Ectodermal cell (in vitro differentiated cells): Measurements from ENCODE around the gene NRL.

ENCODE experiments used
- H3K27ac ChIP-seq: 2 replicates; pipeline ENCODE4 v1.7.0; 2013; ENCODE audit warnings: mild to moderate bottlenecking, low read depth, low read length; ENCODE audit not compliant: insufficient read depth, poor library complexity, severe bottlenecking
- H3K27me3 ChIP-seq: 2 replicates; pipeline ENCODE4 v1.7.0; 2013; ENCODE audit warnings: mild to moderate bottlenecking, low read length; ENCODE audit not compliant: insufficient read depth, control insufficient read depth, poor library complexity, severe bottlenecking
- H3K36me3 ChIP-seq: one replicate; pipeline ENCODE4 v1.7.0; 2013; ENCODE audit warnings: low read length; ENCODE audit not compliant: control insufficient read depth, insufficient read depth
- H3K4me1 ChIP-seq: one replicate; pipeline ENCODE4 v1.7.0; 2013; ENCODE audit warnings: low read length; ENCODE audit not compliant: control insufficient read depth, insufficient read depth
- H3K4me3 ChIP-seq: 2 replicates; pipeline ENCODE4 v1.7.0; 2013; ENCODE audit warnings: low read depth, low read length, control low read depth; ENCODE audit not compliant: insufficient read depth
- H3K9me3 ChIP-seq: 2 replicates; pipeline ENCODE4 v1.7.0; 2013; ENCODE audit warnings: mild to moderate bottlenecking, low read length, moderate library complexity; ENCODE audit not compliant: control insufficient read depth
- WGBS, 2 experiments: methylation state at CpG; one replicate each; pipeline ENCODE4 v1.1.7; 2013; ENCODE audit warnings: missing lambda C conversion rate in 2 of 2; 5-methylcytosine and 5-hydroxymethylcytosine counted together

NRL gene

GRCh38 chr14:24092505-24093206, 22.1 kb downstream of the NRL start:
- Histone ChIP-seq H3K27ac (no peak overlapping the region), H3K36me3 (no peaks in the 10 kb centered on the region), H3K27me3 (peaks cover 3% of the 10 kb centered on the region), H3K4me3 (no peak overlapping the region), H3K4me1 (peaks cover 8% of the 10 kb centered on the region), H3K9me3 (no peaks in the 10 kb centered on the region)
- WGBS, 2 experiments: 92 to 95% methylated on average over 4 of the region's 4 CpGs

DNA sequence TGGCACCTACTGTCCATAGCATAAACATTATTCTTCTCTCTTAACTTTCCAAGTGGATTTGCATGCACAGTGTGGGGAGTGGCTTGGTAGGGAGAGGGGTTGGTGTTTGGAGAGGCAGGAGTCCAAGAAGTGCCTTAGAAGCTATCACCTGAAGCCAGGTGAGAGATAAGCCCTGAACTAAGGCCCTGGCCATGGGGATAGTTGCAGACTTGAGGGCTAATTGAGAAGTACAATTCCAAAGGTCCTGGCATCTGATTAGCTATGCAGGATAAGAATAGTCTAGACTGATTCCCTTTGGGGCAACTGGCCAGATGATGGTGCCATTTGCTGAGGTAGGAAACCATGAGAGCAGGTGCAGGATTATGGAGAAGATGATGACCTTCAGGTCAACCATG, 22.6 kb downstream of the NRL start:
- Histone ChIP-seq H3K4me1 (peaks cover 8% of the 10 kb centered on the region), H3K9me3 (no peaks in the 10 kb centered on the region), H3K27ac (no peak overlapping the region), H3K27me3 (peaks cover 3% of the 10 kb centered on the region), H3K36me3 (no peaks in the 10 kb centered on the region), H3K4me3 (no peak overlapping the region)

DNA sequence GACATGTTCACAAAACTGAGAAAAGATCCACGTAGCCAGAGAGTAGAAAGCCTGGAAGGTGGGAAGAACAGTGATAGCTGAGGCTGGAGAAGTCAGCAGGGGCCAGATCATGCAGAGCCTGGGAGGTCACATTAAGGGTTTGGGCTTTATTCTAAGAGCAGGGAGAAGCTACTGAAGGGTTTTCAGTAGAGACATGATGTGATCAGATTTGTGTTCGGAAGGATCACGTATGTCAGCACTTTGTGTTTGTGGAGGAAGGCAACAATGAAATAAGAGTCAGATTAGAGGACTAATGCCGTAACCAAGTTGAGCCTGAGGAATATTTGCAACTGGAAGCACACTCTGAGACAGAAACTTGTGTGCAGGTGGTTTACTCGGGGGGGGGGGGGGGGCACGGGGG, 24.9 kb downstream of the NRL start:
- 90 to 93% methylated on average over 5 to 6 of the region's 6 CpGs for WGBS, 2 experiments
- Histone ChIP-seq H3K27me3 (peaks cover 3% of the 10 kb centered on the region), H3K4me1 (peaks cover 2% of the 10 kb centered on the region), H3K36me3 (no peaks in the 10 kb centered on the region), H3K27ac (no peak overlapping the region), H3K9me3 (no peaks in the 10 kb centered on the region), H3K4me3 (no peak overlapping the region)

DNA sequence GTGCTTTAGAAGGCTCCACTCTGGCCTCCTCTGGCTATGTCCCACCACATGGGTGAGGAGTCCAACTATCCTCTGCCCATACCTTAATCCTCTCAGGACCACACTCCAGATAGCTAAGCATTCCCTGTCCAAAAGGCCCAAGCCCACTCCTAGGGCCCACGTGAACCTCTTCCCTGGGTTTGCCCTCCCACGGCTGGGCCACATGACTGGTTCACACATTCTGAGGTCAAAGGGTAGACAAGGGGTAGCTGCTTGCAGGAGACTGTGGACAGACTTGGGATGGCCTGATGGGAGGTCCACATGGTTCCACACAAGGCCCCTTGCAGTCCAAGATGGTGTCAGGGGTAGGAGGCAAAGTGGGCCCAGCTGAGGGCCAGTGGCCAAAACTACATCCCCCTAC, 26.7 kb downstream of the NRL start:
- H3K36me3 ChIP-seq: no peaks in the 10 kb centered on the region
- H3K27ac ChIP-seq: no peak overlapping the region
- no peak overlapping the region for H3K4me3 ChIP-seq
- peaks cover 13% of the 10 kb centered on the region for H3K27me3 ChIP-seq
- no peaks in the 10 kb centered on the region for H3K4me1 ChIP-seq
- 95 to 98% methylated on average over 2 of the region's 2 CpGs for WGBS, 2 experiments
- H3K9me3 ChIP-seq: no peaks in the 10 kb centered on the region

- no peaks in the 10 kb centered on the region for H3K36me3 ChIP-seq
- H3K4me1 ChIP-seq: peaks cover 4% of the 10 kb centered on the region
- peaks cover 23% of the 10 kb centered on the region for H3K27me3 ChIP-seq
- no peak overlapping the region for H3K27ac ChIP-seq
- no peak overlapping the region for H3K4me3 ChIP-seq
- H3K9me3 ChIP-seq: no peaks in the 10 kb centered on the region
- 86 to 92% methylated on average over 1 of the region's 1 CpG for WGBS, 2 experiments
Observed at GRCh38 chr14:24087004-24087403, 27.7 kb downstream of the NRL start.

DNA sequence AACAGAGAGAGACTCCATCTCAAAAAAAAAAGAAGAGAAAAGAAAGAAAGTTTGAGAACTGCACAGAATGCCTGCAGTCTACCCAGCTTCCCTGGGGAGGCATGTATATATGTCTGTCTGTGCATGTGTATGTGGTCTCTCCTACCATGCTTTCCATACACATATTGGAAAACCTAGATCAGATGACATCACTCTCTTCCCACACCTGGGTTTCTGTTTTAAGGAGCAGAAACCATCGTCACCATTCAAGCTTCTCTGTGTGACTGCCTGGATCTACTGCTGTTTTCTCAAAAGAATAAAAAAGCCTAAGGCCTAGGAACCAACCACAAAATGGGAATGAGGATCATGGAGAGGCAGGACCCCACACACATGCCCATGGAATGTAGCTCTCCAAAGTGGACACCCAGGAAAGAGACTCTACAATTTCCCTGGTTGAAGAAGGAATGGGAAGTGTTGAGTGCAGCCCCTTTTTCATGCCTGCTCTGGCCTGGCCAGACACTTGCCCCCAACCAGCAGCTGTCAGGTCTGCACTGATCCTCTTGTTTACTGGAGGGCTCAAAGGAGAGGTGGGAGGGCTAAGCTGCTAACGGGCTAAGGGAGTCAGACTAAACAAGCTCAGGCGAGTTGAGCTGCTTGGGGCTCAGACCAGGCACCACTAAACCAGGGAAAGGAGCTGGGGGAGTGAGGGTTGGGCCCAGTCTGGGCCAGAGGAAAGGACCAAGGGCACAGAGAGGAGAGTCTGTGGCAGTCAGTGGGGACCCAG, 28.4 kb downstream of the NRL start:
- Histone ChIP-seq H3K36me3 (no peaks in the 10 kb centered on the region), H3K4me1 (peaks cover 8% of the 10 kb centered on the region), H3K27ac (no peak overlapping the region), H3K4me3 (no peak overlapping the region), H3K9me3 (no peaks in the 10 kb centered on the region), H3K27me3 (peaks cover 30% of the 10 kb centered on the region)
- WGBS, 2 experiments: 41 to 45% methylated on average over 3 of the region's 3 CpGs

GRCh38 chr14:24085215-24085614, 29.5 kb downstream of the NRL start:
- Histone ChIP-seq H3K27me3 (peaks cover 41% of the 10 kb centered on the region), H3K9me3 (no peaks in the 10 kb centered on the region)
- WGBS, 2 experiments: 91 to 93% methylated on average over 3 of the region's 3 CpGs

DNA sequence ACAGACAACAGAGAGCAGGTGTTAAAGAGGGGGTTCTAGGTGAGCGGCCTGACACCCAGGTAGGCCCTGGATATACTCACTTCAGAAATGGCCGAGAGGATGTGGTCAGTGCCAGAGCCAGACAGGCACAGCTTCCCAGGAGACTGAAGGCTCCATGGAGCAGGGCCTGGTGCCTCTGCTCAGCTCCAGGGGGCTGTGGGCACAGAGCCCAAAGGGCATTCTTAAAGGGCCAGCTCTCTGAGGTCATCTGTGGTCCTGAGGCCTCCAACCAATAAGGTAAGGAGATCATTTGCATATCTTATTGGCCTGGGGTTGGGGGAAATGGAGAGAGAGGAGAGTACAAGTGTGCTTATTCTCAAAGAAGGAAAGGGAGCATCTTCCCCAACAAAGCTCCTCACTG, 30.3 kb downstream of the NRL start:
- H3K27me3 ChIP-seq: peaks cover 43% of the 10 kb centered on the region
- 89 to 92% methylated on average over 2 of the region's 2 CpGs for WGBS, 2 experiments

More at GRCh38 chr14:24085215-24085614, 29.5 kb downstream of the NRL start:
- Histone ChIP-seq H3K36me3 (no peaks in the 10 kb centered on the region), H3K27ac (no peak overlapping the region), H3K4me3 (no peak overlapping the region), H3K4me1 (peaks cover 12% of the 10 kb centered on the region)

DNA sequence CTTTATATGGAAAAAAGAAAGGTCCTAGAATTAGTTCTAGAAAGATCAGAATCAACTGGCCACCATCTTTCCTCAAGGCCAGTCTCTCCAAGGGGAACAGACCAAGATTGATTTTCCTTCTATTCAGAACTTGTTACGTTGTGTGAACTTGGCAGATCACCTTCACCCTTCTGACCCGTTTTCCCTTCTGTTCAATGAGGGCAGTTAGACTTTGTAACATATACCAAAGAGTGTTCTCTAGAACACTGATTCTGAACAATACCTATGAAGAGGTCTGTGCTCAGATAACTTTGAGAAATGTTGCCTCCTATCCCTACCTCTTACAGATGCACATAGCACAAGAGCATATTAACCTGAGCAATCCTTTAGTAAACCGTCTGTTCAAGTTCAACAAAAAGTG, 31.3 kb downstream of the NRL start:
- peaks cover 27% of the 10 kb centered on the region for H3K4me1 ChIP-seq
- H3K36me3 ChIP-seq: no peaks in the 10 kb centered on the region
- 87 to 93% methylated on average over 3 of the region's 3 CpGs for WGBS, 2 experiments
- no peak overlapping the region for H3K4me3 ChIP-seq
- H3K27ac ChIP-seq: no peak overlapping the region
- H3K9me3 ChIP-seq: no peaks in the 10 kb centered on the region
- peaks cover 43% of the 10 kb centered on the region for H3K27me3 ChIP-seq

More for the DNA sequence above, 30.3 kb downstream of the NRL start:
- H3K9me3 ChIP-seq: no peaks in the 10 kb centered on the region
- H3K36me3 ChIP-seq: no peaks in the 10 kb centered on the region
- H3K4me3 ChIP-seq: no peak overlapping the region
- peaks cover 20% of the 10 kb centered on the region for H3K4me1 ChIP-seq
- no peak overlapping the region for H3K27ac ChIP-seq

GRCh38 chr14:24082411-24083080, 32.2 kb downstream of the NRL start:
- 80 to 87% methylated on average over 4 to 5 of the region's 5 CpGs for WGBS, 2 experiments
- Histone ChIP-seq H3K9me3 (no peaks in the 10 kb centered on the region), H3K36me3 (no peaks in the 10 kb centered on the region), H3K4me3 (no peak overlapping the region), H3K4me1 (peaks cover 33% of the 10 kb centered on the region), H3K27me3 (peaks cover 43% of the 10 kb centered on the region), H3K27ac (no peak overlapping the region)
